Loucy (cell line): ENCODE data around the gene ARMC8.

Source experiments
- EZH2phosphoT487 ChIP-seq: fragments of 200-600 bp; IDR thresholded peaks from 2 replicates; pipeline ENCODE4 v1.6.1; 2018; ENCODE audit warnings: antibody characterized with exemption, mild to moderate bottlenecking, moderate library complexity, borderline replicate concordance
- TF ChIP-seq, protein P1 (sequence below): fragments of 200-600 bp; sonication (generic); conservative IDR thresholded peaks from 2 replicates; pipeline ENCODE4 v1.5.1; 2014; ENCODE audit warnings: mild to moderate bottlenecking, antibody characterized with exemption, low read length

DNA sequence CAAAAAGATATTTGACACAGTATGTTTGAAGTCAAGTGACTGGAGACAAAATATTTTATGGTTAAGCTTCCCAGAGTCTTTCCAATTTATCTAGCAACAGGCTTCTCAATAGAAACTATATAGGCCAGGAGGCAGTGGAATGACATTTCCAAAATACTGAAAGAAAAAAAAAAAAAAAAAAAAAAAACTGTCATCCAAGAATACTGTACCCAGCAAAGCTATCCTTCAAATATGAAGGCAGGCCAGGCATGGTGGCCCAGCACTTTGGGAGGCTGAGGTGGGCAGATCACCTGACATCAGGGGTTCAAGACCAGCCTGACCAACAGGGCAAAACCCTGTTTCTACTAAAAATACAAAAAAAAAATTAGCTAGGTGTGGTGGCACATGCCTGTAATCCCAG lies 121.7 kb downstream of the ARMC8 start:
- TF ChIP-seq, protein P1, sequence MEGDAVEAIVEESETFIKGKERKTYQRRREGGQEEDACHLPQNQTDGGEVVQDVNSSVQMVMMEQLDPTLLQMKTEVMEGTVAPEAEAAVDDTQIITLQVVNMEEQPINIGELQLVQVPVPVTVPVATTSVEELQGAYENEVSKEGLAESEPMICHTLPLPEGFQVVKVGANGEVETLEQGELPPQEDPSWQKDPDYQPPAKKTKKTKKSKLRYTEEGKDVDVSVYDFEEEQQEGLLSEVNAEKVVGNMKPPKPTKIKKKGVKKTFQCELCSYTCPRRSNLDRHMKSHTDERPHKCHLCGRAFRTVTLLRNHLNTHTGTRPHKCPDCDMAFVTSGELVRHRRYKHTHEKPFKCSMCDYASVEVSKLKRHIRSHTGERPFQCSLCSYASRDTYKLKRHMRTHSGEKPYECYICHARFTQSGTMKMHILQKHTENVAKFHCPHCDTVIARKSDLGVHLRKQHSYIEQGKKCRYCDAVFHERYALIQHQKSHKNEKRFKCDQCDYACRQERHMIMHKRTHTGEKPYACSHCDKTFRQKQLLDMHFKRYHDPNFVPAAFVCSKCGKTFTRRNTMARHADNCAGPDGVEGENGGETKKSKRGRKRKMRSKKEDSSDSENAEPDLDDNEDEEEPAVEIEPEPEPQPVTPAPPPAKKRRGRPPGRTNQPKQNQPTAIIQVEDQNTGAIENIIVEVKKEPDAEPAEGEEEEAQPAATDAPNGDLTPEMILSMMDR, result no peak
- TF ChIP-seq EZH2phosphoT487, result no peak
